Measurements from ENCODE around the gene PCNX1. TPM values are rescaled to one million over a fixed set of nuclear protein-coding genes. Genes with fewer than 3 reads are reported as not detected.
A peak's percentile ranks its signal among the peaks of the same experiment; 100 is the strongest.

Gene PCNX1
- total and polyA plus RNA-seq, 5 donors from 2014 or later, result 16.4 to 202 (median 21.1) TPM

GRCh38 chr14:70988452-70988851 lies 81.2 kb downstream of the PCNX1 start:
- H3K27ac Mint-ChIP-seq, result peak overlapping the region; percentile 84 to 92 (median 89)
- no peaks in the 10 kb centered on the region for H3K9me3 Mint-ChIP-seq
- Histone ChIP-seq H3K4me3 (ENCODE audit: low read depth, low read length) (peak overlapping the region; percentile 93), H3K9me3 (ENCODE audit: control insufficient read depth in 2 of 2, low read length in 2 of 2) (no peaks in the 10 kb centered on the region), H3K27ac (ENCODE audit: insufficient read depth, low read length, poor library complexity, severe bottlenecking) (peak overlapping the region; percentile 71), H3K4me1 (ENCODE audit: control insufficient read depth, insufficient read depth, low read length, poor library complexity, severe bottlenecking) (peaks cover 56% of the 10 kb centered on the region), H3K36me3 (ENCODE audit: control insufficient read depth, insufficient read depth, low read length) (peaks cover 5% of the 10 kb centered on the region), H3K27me3 (ENCODE audit: control insufficient read depth, insufficient read depth, low read length) (no peaks in the 10 kb centered on the region)
- H3K4me3 Mint-ChIP-seq, result peak overlapping the region; percentile 83 to 90 (median 86)
- peak; percentile 55 to 64 for ATAC-seq (ENCODE audit: low read depth in 2 of 2)
- peaks cover 24 to 68% (median 42%) of the 10 kb centered on the region in 4 donors for H3K4me1 Mint-ChIP-seq
- peaks cover 20% of the 10 kb centered on the region for H3K36me3 Mint-ChIP-seq
- peak in 1 of 3 donors; percentile 25 for DNase-seq
- H3K27me3 Mint-ChIP-seq, result no peaks in the 10 kb centered on the region

- Mint-ChIP-seq H3K4me3 (peak overlapping the region in 1 of 4 donors; percentile 29), H3K4me1 (peaks cover 21 to 71% (median 49%) of the 10 kb centered on the region in 4 donors), H3K27ac (peak overlapping the region in 1 of 3 donors; percentile 34), H3K27me3 (no peaks in the 10 kb centered on the region), H3K9me3 (peaks cover 0 to 3% (median 0%) of the 10 kb centered on the region in 7 donors), H3K36me3 (peaks cover 32% of the 10 kb centered on the region)
- Histone ChIP-seq H3K36me3 (ENCODE audit: control insufficient read depth, insufficient read depth, low read length) (peaks cover 25% of the 10 kb centered on the region), H3K27ac (ENCODE audit: insufficient read depth, low read length, poor library complexity, severe bottlenecking) (no peak overlapping the region), H3K4me3 (ENCODE audit: low read depth, low read length) (peak overlapping the region; percentile 60), H3K4me1 (ENCODE audit: control insufficient read depth, insufficient read depth, low read length, poor library complexity, severe bottlenecking) (peaks cover 69% of the 10 kb centered on the region), H3K27me3 (ENCODE audit: control insufficient read depth, insufficient read depth, low read length) (no peaks in the 10 kb centered on the region), H3K9me3 (ENCODE audit: control insufficient read depth in 2 of 2, low read length in 2 of 2) (no peaks in the 10 kb centered on the region)
- ATAC-seq (ENCODE audit: low read depth in 2 of 2), result no peak
- DNase-seq, result no peak
Observed at GRCh38 chr14:70993931-70994330, 86.7 kb downstream of the PCNX1 start.

GRCh38 chr14:70995211-70995610 lies 88.0 kb downstream of the PCNX1 start:
- no peaks in the 10 kb centered on the region for H3K9me3 ChIP-seq (ENCODE audit: control insufficient read depth in 2 of 2, low read length in 2 of 2)
- DNase-seq (no peak), ATAC-seq (ENCODE audit: low read depth in 2 of 2) (no peak)
- Mint-ChIP-seq H3K4me3 (peak overlapping the region; percentile 32 to 80 (median 71)), H3K27me3 (no peaks in the 10 kb centered on the region), H3K36me3 (peaks cover 28% of the 10 kb centered on the region), H3K4me1 (peaks cover 24 to 76% (median 56%) of the 10 kb centered on the region in 4 donors), H3K9me3 (peaks cover 0 to 3% (median 0%) of the 10 kb centered on the region in 7 donors), H3K27ac (peak overlapping the region; percentile 8 to 73 (median 65))
- H3K27ac ChIP-seq (ENCODE audit: insufficient read depth, low read length, poor library complexity, severe bottlenecking), result no peak overlapping the region
- H3K36me3 ChIP-seq (ENCODE audit: control insufficient read depth, insufficient read depth, low read length), result peaks cover 25% of the 10 kb centered on the region
- H3K27me3 ChIP-seq (ENCODE audit: control insufficient read depth, insufficient read depth, low read length), result no peaks in the 10 kb centered on the region
- peaks cover 71% of the 10 kb centered on the region for H3K4me1 ChIP-seq (ENCODE audit: control insufficient read depth, insufficient read depth, low read length, poor library complexity, severe bottlenecking)
- H3K4me3 ChIP-seq (ENCODE audit: low read depth, low read length), result peak overlapping the region; percentile 60

- peaks cover 0 to 3% (median 0%) of the 10 kb centered on the region in 7 donors for H3K9me3 Mint-ChIP-seq
- Histone ChIP-seq H3K36me3 (ENCODE audit: control insufficient read depth, insufficient read depth, low read length) (peaks cover 25% of the 10 kb centered on the region), H3K4me1 (ENCODE audit: control insufficient read depth, insufficient read depth, low read length, poor library complexity, severe bottlenecking) (peaks cover 75% of the 10 kb centered on the region), H3K27me3 (ENCODE audit: control insufficient read depth, insufficient read depth, low read length) (no peaks in the 10 kb centered on the region), H3K9me3 (ENCODE audit: control insufficient read depth in 2 of 2, low read length in 2 of 2) (no peaks in the 10 kb centered on the region), H3K4me3 (ENCODE audit: low read depth, low read length) (peak overlapping the region; percentile 60), H3K27ac (ENCODE audit: insufficient read depth, low read length, poor library complexity, severe bottlenecking) (no peak overlapping the region)
- DNase-seq (no peak), ATAC-seq (ENCODE audit: low read depth in 2 of 2) (no peak)
- peaks cover 22 to 79% (median 54%) of the 10 kb centered on the region in 4 donors for H3K4me1 Mint-ChIP-seq
- peak overlapping the region in 2 of 3 donors; percentile 65 to 73 for H3K27ac Mint-ChIP-seq
- peak overlapping the region; percentile 32 to 80 (median 71) for H3K4me3 Mint-ChIP-seq
- no peaks in the 10 kb centered on the region for H3K27me3 Mint-ChIP-seq
- peaks cover 26% of the 10 kb centered on the region for H3K36me3 Mint-ChIP-seq
Observed at GRCh38 chr14:70995671-70996070, 88.4 kb downstream of the PCNX1 start.

- Histone ChIP-seq H3K4me3 (ENCODE audit: low read depth, low read length) (peak overlapping the region; percentile 80), H3K4me1 (ENCODE audit: control insufficient read depth, insufficient read depth, low read length, poor library complexity, severe bottlenecking) (peaks cover 92% of the 10 kb centered on the region), H3K27me3 (ENCODE audit: control insufficient read depth, insufficient read depth, low read length) (no peaks in the 10 kb centered on the region), H3K36me3 (ENCODE audit: control insufficient read depth, insufficient read depth, low read length) (peaks cover 23% of the 10 kb centered on the region), H3K27ac (ENCODE audit: insufficient read depth, low read length, poor library complexity, severe bottlenecking) (peak overlapping the region; percentile 75), H3K9me3 (ENCODE audit: control insufficient read depth in 2 of 2, low read length in 2 of 2) (no peaks in the 10 kb centered on the region)
- ATAC-seq (ENCODE audit: low read depth in 2 of 2), result peak; percentile 92
- Mint-ChIP-seq H3K27ac (peak overlapping the region; percentile 71 to 92 (median 73)), H3K27me3 (no peaks in the 10 kb centered on the region), H3K36me3 (peaks cover 40% of the 10 kb centered on the region), H3K9me3 (peaks cover 0 to 6% (median 0%) of the 10 kb centered on the region in 7 donors), H3K4me3 (peak overlapping the region; percentile 27 to 85 (median 68)), H3K4me1 (peaks cover 27 to 92% (median 62%) of the 10 kb centered on the region in 4 donors)
- DNase-seq, result peak in 2 of 3 donors; percentile 73 to 76
Observed at GRCh38 chr14:70999117-70999516, 91.9 kb downstream of the PCNX1 start.

- H3K27ac Mint-ChIP-seq, result peak overlapping the region; percentile 71 to 92 (median 73)
- ATAC-seq (ENCODE audit: low read depth in 2 of 2) (no peak), DNase-seq (no peak)
- Histone ChIP-seq H3K27me3 (ENCODE audit: control insufficient read depth, insufficient read depth, low read length) (no peaks in the 10 kb centered on the region), H3K27ac (ENCODE audit: insufficient read depth, low read length, poor library complexity, severe bottlenecking) (peak overlapping the region; percentile 75), H3K4me1 (ENCODE audit: control insufficient read depth, insufficient read depth, low read length, poor library complexity, severe bottlenecking) (peaks cover 96% of the 10 kb centered on the region), H3K4me3 (ENCODE audit: low read depth, low read length) (peak overlapping the region; percentile 80), H3K36me3 (ENCODE audit: control insufficient read depth, insufficient read depth, low read length) (peaks cover 32% of the 10 kb centered on the region), H3K9me3 (ENCODE audit: control insufficient read depth in 2 of 2, low read length in 2 of 2) (no peaks in the 10 kb centered on the region)
- H3K4me1 Mint-ChIP-seq, result peaks cover 33 to 96% (median 69%) of the 10 kb centered on the region in 4 donors
- H3K4me3 Mint-ChIP-seq, result peak overlapping the region; percentile 27 to 85 (median 68)
- H3K9me3 Mint-ChIP-seq, result peaks cover 0 to 6% (median 0%) of the 10 kb centered on the region in 7 donors
- H3K27me3 Mint-ChIP-seq, result no peaks in the 10 kb centered on the region
- peaks cover 47% of the 10 kb centered on the region for H3K36me3 Mint-ChIP-seq
Observed at GRCh38 chr14:71000091-71000490, 92.8 kb downstream of the PCNX1 start.

GRCh38 chr14:71001742-71002141 lies 94.5 kb downstream of the PCNX1 start:
- no peak for DNase-seq
- peaks cover 0 to 6% (median 0%) of the 10 kb centered on the region in 7 donors for H3K9me3 Mint-ChIP-seq
- ATAC-seq (ENCODE audit: low read depth in 2 of 2), result no peak
- Histone ChIP-seq H3K36me3 (ENCODE audit: control insufficient read depth, insufficient read depth, low read length) (peaks cover 27% of the 10 kb centered on the region), H3K9me3 (ENCODE audit: control insufficient read depth in 2 of 2, low read length in 2 of 2) (no peaks in the 10 kb centered on the region), H3K4me1 (ENCODE audit: control insufficient read depth, insufficient read depth, low read length, poor library complexity, severe bottlenecking) (peaks cover 94% of the 10 kb centered on the region), H3K4me3 (ENCODE audit: low read depth, low read length) (peak overlapping the region; percentile 16), H3K27me3 (ENCODE audit: control insufficient read depth, insufficient read depth, low read length) (no peaks in the 10 kb centered on the region), H3K27ac (ENCODE audit: insufficient read depth, low read length, poor library complexity, severe bottlenecking) (peak overlapping the region; percentile 30)
- H3K4me3 Mint-ChIP-seq, result peak overlapping the region in 3 of 4 donors; percentile 6 to 62 (median 23)
- peaks cover 25 to 95% (median 64%) of the 10 kb centered on the region in 4 donors for H3K4me1 Mint-ChIP-seq
- peak overlapping the region; percentile 68 to 91 (median 79) for H3K27ac Mint-ChIP-seq
- no peaks in the 10 kb centered on the region for H3K27me3 Mint-ChIP-seq
- peaks cover 37% of the 10 kb centered on the region for H3K36me3 Mint-ChIP-seq

- Mint-ChIP-seq H3K27ac (peak overlapping the region in 2 of 3 donors; percentile 70 to 79), H3K36me3 (peaks cover 35% of the 10 kb centered on the region), H3K9me3 (peaks cover 0 to 6% (median 0%) of the 10 kb centered on the region in 7 donors), H3K4me3 (no peak overlapping the region), H3K27me3 (no peaks in the 10 kb centered on the region), H3K4me1 (peaks cover 30 to 87% (median 60%) of the 10 kb centered on the region in 4 donors)
- H3K36me3 ChIP-seq (ENCODE audit: control insufficient read depth, insufficient read depth, low read length), result peaks cover 23% of the 10 kb centered on the region
- no peaks in the 10 kb centered on the region for H3K27me3 ChIP-seq (ENCODE audit: control insufficient read depth, insufficient read depth, low read length)
- no peak for DNase-seq
- ATAC-seq (ENCODE audit: low read depth in 2 of 2), result no peak
- no peaks in the 10 kb centered on the region for H3K9me3 ChIP-seq (ENCODE audit: control insufficient read depth in 2 of 2, low read length in 2 of 2)
- peaks cover 83% of the 10 kb centered on the region for H3K4me1 ChIP-seq (ENCODE audit: control insufficient read depth, insufficient read depth, low read length, poor library complexity, severe bottlenecking)
- H3K4me3 ChIP-seq (ENCODE audit: low read depth, low read length), result peak overlapping the region; percentile 13
- H3K27ac ChIP-seq (ENCODE audit: insufficient read depth, low read length, poor library complexity, severe bottlenecking), result no peak overlapping the region
Observed at GRCh38 chr14:71003156-71003555, 95.9 kb downstream of the PCNX1 start.

All from CD4-positive, CD25-positive, alpha-beta regulatory T cell (primary cell).